ENCODE results near the gene SETBP1. TPM values are rescaled to one million over a fixed set of nuclear protein-coding genes. Genes with fewer than 3 reads are reported as not detected.

Gene SETBP1
- total RNA-seq, 1 experiment from 2014 or later, result 0.05 TPM

GRCh38 chr18:44679056-44679913 lies 1.4 kb upstream of the SETBP1 start:
- RAD21 ChIA-PET (ENCODE audit: low non-redundant PET in 1 of 2, low total read pairs in 2 of 2, uncharacterized antibody in 2 of 2, unreplicated experiment in 2 of 2), result no interaction called here

GRCh38 chr18:44679914-44680272 lies 795 bp upstream of the SETBP1 start:
- H3K36me3 ChIP-seq (ENCODE audit: control insufficient read depth in 1 of 2, insufficient read depth in 2 of 2, low read length in 2 of 2), result no peaks in the 10 kb centered on the region
- no peak overlapping the region for H3K27ac ChIP-seq (ENCODE audit: low read depth, low read length)
- DNase-seq (ENCODE audit: low read depth, low spot score) (no peak), ATAC-seq (no peak)
- H3K9ac ChIP-seq (ENCODE audit: low read length), result no peak overlapping the region
- H2AFZ ChIP-seq (ENCODE audit: low read depth, low read length, poor library complexity, severe bottlenecking), result no peak overlapping the region
- H3K4me3 ChIP-seq (replicated peaks in 1 of 2; ENCODE audit: low read depth in 1 of 2, low read length in 2 of 2), result no peak overlapping the region
- no TSS peak for BruUV-seq (replicated peaks)
- intact Hi-C loops (cut with micrococcal nuclease), result no loop called here
- TF ChIP-seq TCF7L2 (IDR thresholded peaks at IDR 0.05; ENCODE audit: borderline replicate concordance, extremely low read depth, insufficient read depth, insufficient read length), result no peak
- no peak for TF ChIP-seq SIN3A (IDR thresholded peaks at IDR 0.05; ENCODE audit: low read depth)
- TF ChIP-seq CBX3 (IDR thresholded peaks at IDR 0.05; ENCODE audit: low read depth), result no peak
- no peak for TF ChIP-seq EGR1 (IDR thresholded peaks at IDR 0.05; ENCODE audit: low read depth)
- TF ChIP-seq RAD21 (IDR thresholded peaks at IDR 0.05; ENCODE audit: low read depth), result no peak
- TF ChIP-seq ELF1 (IDR thresholded peaks at IDR 0.05; ENCODE audit: borderline replicate concordance, low read depth), result no peak
- no peak for TF ChIP-seq EZH2 (IDR thresholded peaks at IDR 0.05)
- TF ChIP-seq EZH2phosphoT487 (IDR thresholded peaks at IDR 0.05; ENCODE audit: borderline replicate concordance), result no peak
- H4K20me1 ChIP-seq (ENCODE audit: insufficient read depth), result no peaks in the 10 kb centered on the region
- CTCF ChIA-PET, result no interaction called here
- no peaks in the 10 kb centered on the region for H3K9me2 ChIP-seq (ENCODE audit: insufficient read depth)
- H3K9me3 ChIP-seq (ENCODE audit: control insufficient read depth in 1 of 2, insufficient read depth in 1 of 2, low read depth in 1 of 2, low read length in 2 of 2), result peaks cover 10 to 28% of the 10 kb centered on the region in 2 experiments; a peak in 2 of 4 replicates
- POLR2A ChIA-PET, result no interaction called here
- RAD21 ChIA-PET (ENCODE audit: low non-redundant PET in 1 of 2, low total read pairs in 2 of 2, uncharacterized antibody in 2 of 2, unreplicated experiment in 2 of 2), result no interaction called here
- no peaks in the 10 kb centered on the region for H3K27me3 ChIP-seq (ENCODE audit: insufficient read depth, low read length)
- no peak overlapping the region for H3K4me2 ChIP-seq (ENCODE audit: low read length)
- H3K79me2 ChIP-seq (ENCODE audit: insufficient read depth, low read length), result no peaks in the 10 kb centered on the region
- H3K4me1 ChIP-seq (ENCODE audit: control insufficient read depth in 1 of 2, insufficient read depth in 2 of 2, low read length in 2 of 2), result no peaks in the 10 kb centered on the region

More at GRCh38 chr18:44679056-44679913, 1.4 kb upstream of the SETBP1 start:
- H3K79me2 ChIP-seq (ENCODE audit: insufficient read depth, low read length), result no peaks in the 10 kb centered on the region
- ATAC-seq, result no peak
- no peak overlapping the region for H3K9ac ChIP-seq (ENCODE audit: low read length)
- POLR2A ChIA-PET, result no interaction called here
- CTCF ChIA-PET, result no interaction called here
- peaks cover 10 to 28% of the 10 kb centered on the region in 2 experiments; a peak in 2 of 4 replicates for H3K9me3 ChIP-seq (ENCODE audit: control insufficient read depth in 1 of 2, insufficient read depth in 1 of 2, low read depth in 1 of 2, low read length in 2 of 2)
- no peak overlapping the region for H3K4me3 ChIP-seq (replicated peaks in 1 of 2; ENCODE audit: low read depth in 1 of 2, low read length in 2 of 2)
- intact Hi-C loops (cut with micrococcal nuclease), result no loop called here
- no peaks in the 10 kb centered on the region for H3K27me3 ChIP-seq (ENCODE audit: insufficient read depth, low read length)
- H3K4me1 ChIP-seq (ENCODE audit: control insufficient read depth in 1 of 2, insufficient read depth in 2 of 2, low read length in 2 of 2), result no peaks in the 10 kb centered on the region
- H4K20me1 ChIP-seq (ENCODE audit: insufficient read depth), result no peaks in the 10 kb centered on the region
- TF ChIP-seq CBX3 (IDR thresholded peaks at IDR 0.05; ENCODE audit: low read depth) (no peak), ELF1 (IDR thresholded peaks at IDR 0.05; ENCODE audit: borderline replicate concordance, low read depth) (no peak)
- no peaks in the 10 kb centered on the region for H3K36me3 ChIP-seq (ENCODE audit: control insufficient read depth in 1 of 2, insufficient read depth in 2 of 2, low read length in 2 of 2)
- H3K27ac ChIP-seq (ENCODE audit: low read depth, low read length), result no peak overlapping the region
- H3K4me2 ChIP-seq (ENCODE audit: low read length), result no peak overlapping the region
- H2AFZ ChIP-seq (ENCODE audit: low read depth, low read length, poor library complexity, severe bottlenecking), result no peak overlapping the region
- no peaks in the 10 kb centered on the region for H3K9me2 ChIP-seq (ENCODE audit: insufficient read depth)
- BruUV-seq (replicated peaks), result no TSS peak
- no peak for DNase-seq (ENCODE audit: low read depth, low spot score)
